Esophagus muscularis mucosa (tissue), 4 donors: Measurements from ENCODE around the gene TMEM117. TPM values are rescaled to one million over a fixed set of nuclear protein-coding genes. Genes with fewer than 3 reads are reported as not detected.
A peak's percentile ranks its signal among the peaks of the same experiment; 100 is the strongest.

Experiments used
- DNase-seq: peaks from one replicate; pipeline ENCODE4 v3.0.0-alpha.2; 2017; ENCODE audit errors: extremely low spot score
- H3K27ac ChIP-seq, 4 donors: fragments of 200-600 bp; sonication (generic); replicated peaks in 1 of 4; 1 replicate in 3 of 4; 2 replicates in 1 of 4; pipeline ENCODE4 v1.5.1; 2016 to 2019; ENCODE audit warnings: mild to moderate bottlenecking in 1 of 4
- H3K27me3 ChIP-seq, 4 donors: fragments of 200-600 bp; sonication (generic); one replicate each; pipeline versions ENCODE4 v1.5.1 to v1.6.0; 2016 to 2019
- H3K36me3 ChIP-seq, 4 donors: fragments of 200-600 bp; sonication (generic); one replicate each; pipeline ENCODE4 v1.5.1; 2016 to 2019
- H3K4me1 ChIP-seq, 4 donors: fragments of 200-600 bp; sonication (generic); one replicate each; pipeline ENCODE4 v1.5.1; 2016 to 2019
- H3K4me3 ChIP-seq, 4 donors: fragments of 200-600 bp; sonication (generic); 1 replicate in 2 of 4; 2 replicates in 2 of 4; pipeline ENCODE4 v1.5.1; 2016 to 2019; ENCODE audit warnings: mild to moderate bottlenecking in 4 of 4, moderate library complexity in 1 of 4
- H3K9me3 ChIP-seq, 4 donors: fragments of 200-600 bp; sonication (generic); 1 replicate in 3 of 4; 2 replicates in 1 of 4; pipeline ENCODE4 v1.5.1; 2016 to 2019
- CTCF ChIP-seq, 3 experiments: fragments of 200-600 bp in 2 of 3; fragments of 450-650 bp in 1 of 3; sonication (generic) in 2 of 3; IDR thresholded peaks; one replicate each; pipeline ENCODE4 v1.5.1; 2017 to 2019; ENCODE audit warnings: antibody characterized with exemption in 3 of 3, mild to moderate bottlenecking in 2 of 3, moderate library complexity in 1 of 3
- EP300 ChIP-seq: sonication (generic); formaldehyde crosslinking; IDR thresholded peaks from one replicate; pipeline ENCODE4 v1.6.1; 2017; ENCODE audit warnings: antibody characterized with exemption
- POLR2A ChIP-seq: fragments of 450-650 bp; IDR thresholded peaks from one replicate; pipeline ENCODE4 v1.6.1; 2017; ENCODE audit warnings: antibody characterized with exemption, moderate library complexity, mild to moderate bottlenecking, low read depth
- POLR2AphosphoS5 ChIP-seq, 2 donors: sonication (generic); formaldehyde crosslinking; IDR thresholded peaks; one replicate each; pipeline ENCODE4 v1.6.1; 2017; ENCODE audit warnings: antibody characterized with exemption in 2 of 2
- WGBS: methylation state at CpG from one replicate; pipeline ENCODE4 v1.1.5; 2018; 5-methylcytosine and 5-hydroxymethylcytosine counted together
- intact Hi-C: fragments of 100-400 bp; cut with DNase I; formaldehyde crosslinking; loops from one replicate; pipeline ENCODE4 v1.15.1; 2023
- total RNA-seq, 4 donors: library from RNA; depleted of rRNA; stranded (reverse); fragments of >200 nt; gene quantifications; one replicate each; pipeline versions ENCODE4 v1.1.0 to v1.2.1, GENCODE V29; 2016

The TMEM117 gene
- 10 to 100 TPM; 11.2 to 18.7 (median 12.8) TPM for total RNA-seq

GRCh38 chr12:43835656-43836474 lies at the start of gene TMEM117:
Gene TMEM117 (plus strand): TSS chr12:43836081.
- TF ChIP-seq CTCF (IDR thresholded peaks at IDR 0.05) (no peak), EP300 (no peak), POLR2AphosphoS5 (IDR thresholded peaks at IDR 0.05) (peak; percentile 33 to 47), POLR2A (peak; percentile 27)
- WGBS: 0% methylated on average over 11 of the region's 103 CpGs
- peak within 1 kb of the TSS; percentile 80 to 89 (median 84) for H3K4me3 ChIP-seq
- peaks cover 8 to 21% (median 19%) of the 10 kb centered on the region in 4 donors for H3K4me1 ChIP-seq
- H3K27me3 ChIP-seq: no peaks in the 10 kb centered on the region
- H3K9me3 ChIP-seq: no peaks in the 10 kb centered on the region
- intact Hi-C loops: loop anchor here (1.0 kb wide), 1 partner anchor 30 kb away; the partner anchor contains the start of gene TWF1
- H3K36me3 ChIP-seq: no peaks in the 10 kb centered on the region
- H3K27ac ChIP-seq: peak within 1 kb of the TSS; percentile 96 to 98 (median 97)
- DNase-seq: no peak

- H3K9me3 ChIP-seq: no peaks in the 10 kb centered on the region
- intact Hi-C loops: no loop called here
- no peak overlapping the region for H3K4me3 ChIP-seq
- no peak for TF ChIP-seq POLR2A
- TF ChIP-seq EP300: no peak
- no peak for TF ChIP-seq CTCF (IDR thresholded peaks at IDR 0.05)
- TF ChIP-seq POLR2AphosphoS5 (IDR thresholded peaks at IDR 0.05): no peak
- H3K27ac ChIP-seq: no peak overlapping the region
- peaks cover 32 to 64% (median 53%) of the 10 kb centered on the region in 4 donors for H3K36me3 ChIP-seq
- no peaks in the 10 kb centered on the region for H3K27me3 ChIP-seq
- DNase-seq: no peak
- peaks cover 0 to 3% (median 0%) of the 10 kb centered on the region in 4 donors for H3K4me1 ChIP-seq
These were observed 48.8 kb upstream of the TMEM117 start for GRCh38 chr12:43786899-43787693.

- Histone ChIP-seq H3K36me3 (peaks cover 13 to 47% (median 34%) of the 10 kb centered on the region in 4 donors), H3K9me3 (no peaks in the 10 kb centered on the region), H3K27me3 (no peaks in the 10 kb centered on the region), H3K4me3 (no peak overlapping the region), H3K27ac (no peak overlapping the region), H3K4me1 (peaks cover 0 to 3% (median 0%) of the 10 kb centered on the region in 4 donors)
- TF ChIP-seq EP300 (no peak), POLR2AphosphoS5 (IDR thresholded peaks at IDR 0.05) (no peak), POLR2A (no peak), CTCF (IDR thresholded peaks at IDR 0.05) (no peak)
- intact Hi-C loops: no loop called here
- DNase-seq: no peak
These were observed 45.9 kb upstream of the TMEM117 start for GRCh38 chr12:43789941-43790340.

DNA sequence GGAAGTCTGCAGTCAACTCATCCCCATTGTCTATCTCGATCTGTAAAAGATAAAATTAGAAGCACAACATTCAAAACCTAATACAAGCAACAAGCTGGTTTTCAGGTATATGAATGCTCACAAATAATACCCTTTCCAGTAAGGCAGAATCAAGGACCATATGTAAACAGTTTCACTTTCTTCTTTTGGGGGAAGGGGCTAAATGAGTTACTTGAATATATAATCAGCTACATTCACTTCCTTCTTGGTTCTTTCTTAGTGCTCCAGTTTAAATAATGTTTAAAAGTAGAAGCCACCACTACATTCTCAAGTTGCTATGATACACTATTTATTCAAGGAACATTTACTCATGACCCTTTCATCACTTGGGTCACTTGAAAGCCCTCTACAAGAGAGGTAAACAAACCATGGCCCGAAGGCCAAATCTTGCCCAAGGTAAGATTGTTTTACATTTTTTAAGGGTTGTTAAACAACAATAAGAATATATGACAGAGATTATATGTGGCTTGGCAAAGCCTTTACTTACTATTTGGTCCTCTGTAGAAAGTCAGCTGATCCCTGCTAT lies 40.1 kb upstream of the TMEM117 start:
- 75% methylated on average over 2 of the region's 2 CpGs for WGBS
- DNase-seq: no peak

More for the DNA sequence above, 40.1 kb upstream of the TMEM117 start:
- H3K9me3 ChIP-seq: no peaks in the 10 kb centered on the region
- H3K27ac ChIP-seq: no peak overlapping the region
- peaks cover 51 to 70% (median 57%) of the 10 kb centered on the region in 4 donors for H3K36me3 ChIP-seq
- intact Hi-C loops: no loop called here
- H3K27me3 ChIP-seq: no peaks in the 10 kb centered on the region
- no peak overlapping the region for H3K4me3 ChIP-seq
- H3K4me1 ChIP-seq: no peaks in the 10 kb centered on the region
- TF ChIP-seq CTCF (IDR thresholded peaks at IDR 0.05): no peak
- no peak for TF ChIP-seq POLR2A
- no peak for TF ChIP-seq POLR2AphosphoS5 (IDR thresholded peaks at IDR 0.05)
- TF ChIP-seq EP300: no peak
